ENCODE results near the gene CDS2.
A peak's percentile ranks its signal among the peaks of the same experiment; 100 is the strongest.

The CDS2 gene

GRCh38 chr20:5215672-5216304 lies 89.0 kb downstream of the CDS2 start:
- no peaks in the 10 kb centered on the region for H3K4me1 Mint-ChIP-seq (ENCODE audit: low read depth)
- no peak overlapping the region for H3K27ac Mint-ChIP-seq
- H3K36me3 Mint-ChIP-seq (ENCODE audit: low read depth) = peaks cover 4% of the 10 kb centered on the region
- H3K4me3 Mint-ChIP-seq = no peak overlapping the region
- H3K9me3 Mint-ChIP-seq = no peaks in the 10 kb centered on the region
- H3K27me3 Mint-ChIP-seq = no peaks in the 10 kb centered on the region
- no peak for DNase-seq

- H3K4me3 Mint-ChIP-seq = no peak overlapping the region
- no peak overlapping the region for H3K27ac Mint-ChIP-seq
- H3K9me3 Mint-ChIP-seq = no peaks in the 10 kb centered on the region
- no peaks in the 10 kb centered on the region for H3K27me3 Mint-ChIP-seq
- H3K36me3 Mint-ChIP-seq (ENCODE audit: low read depth) = peaks cover 4% of the 10 kb centered on the region
- no peak for DNase-seq
- no peaks in the 10 kb centered on the region for H3K4me1 Mint-ChIP-seq (ENCODE audit: low read depth)
Observed at GRCh38 chr20:5216663-5217062, 89.9 kb downstream of the CDS2 start.

DNA sequence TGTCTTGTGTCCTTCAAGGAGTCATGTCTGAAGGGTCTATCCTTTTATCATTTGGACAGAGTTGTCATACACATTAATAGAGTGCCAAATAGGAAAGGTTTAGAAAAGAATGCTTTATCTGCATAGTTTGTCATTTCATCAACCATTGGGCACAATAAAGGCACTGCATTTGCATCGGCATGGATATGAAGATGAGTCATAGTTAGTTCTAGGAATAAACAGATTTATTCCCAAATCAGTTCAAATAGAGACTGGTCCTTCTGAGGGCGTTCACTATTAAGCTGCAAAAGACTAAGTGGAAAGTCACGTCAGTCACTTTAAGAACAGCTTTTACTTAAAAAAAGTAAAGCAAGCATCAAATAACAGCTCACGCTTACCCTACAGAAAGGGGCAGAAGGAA lies 90.8 kb downstream of the CDS2 start:
- Mint-ChIP-seq H3K4me1 (ENCODE audit: low read depth) (no peaks in the 10 kb centered on the region), H3K4me3 (no peak overlapping the region), H3K9me3 (no peaks in the 10 kb centered on the region), H3K36me3 (ENCODE audit: low read depth) (no peaks in the 10 kb centered on the region), H3K27ac (no peak overlapping the region), H3K27me3 (no peaks in the 10 kb centered on the region)
- no peak for DNase-seq

DNA sequence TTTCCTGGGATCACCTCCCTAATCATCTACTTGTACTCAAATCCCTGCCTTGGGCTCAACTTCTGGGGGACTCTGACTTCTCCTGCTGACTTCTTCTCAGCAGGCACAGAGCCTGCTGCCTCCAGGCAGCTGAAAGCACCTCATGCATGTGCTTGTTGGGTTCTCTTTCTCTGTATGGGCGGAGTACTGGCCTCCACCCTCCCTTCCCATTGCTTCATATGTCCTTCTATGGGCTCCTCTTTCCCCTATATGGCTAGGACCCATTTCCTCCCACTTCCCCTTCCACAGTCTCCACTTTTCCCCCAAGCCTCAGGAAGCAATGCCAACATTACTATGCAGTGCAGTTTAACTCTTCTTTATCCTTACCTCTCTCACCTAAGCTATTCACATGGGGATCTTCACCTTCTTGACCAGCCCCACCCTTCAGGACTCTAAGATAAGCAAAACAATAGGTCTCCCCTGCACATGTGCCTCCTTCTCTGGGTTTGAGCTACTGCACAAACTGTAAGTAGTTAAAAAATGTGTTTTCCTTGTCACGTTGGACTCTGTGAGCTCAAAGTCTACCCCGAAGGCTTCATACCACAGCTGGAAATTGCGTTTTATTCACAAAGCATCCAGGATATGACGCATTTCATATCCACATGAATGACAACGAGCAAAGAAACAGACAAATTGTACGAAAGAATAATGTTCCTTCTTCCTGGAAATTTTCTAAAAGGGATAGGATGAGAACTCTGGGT lies 93.7 kb downstream of the CDS2 start:
- H3K36me3 Mint-ChIP-seq (ENCODE audit: low read depth) = no peaks in the 10 kb centered on the region
- H3K4me3 Mint-ChIP-seq = no peak overlapping the region
- no peaks in the 10 kb centered on the region for H3K9me3 Mint-ChIP-seq
- peaks cover 3% of the 10 kb centered on the region for H3K27me3 Mint-ChIP-seq
- no peak overlapping the region for H3K27ac Mint-ChIP-seq
- DNase-seq = no peak
- H3K4me1 Mint-ChIP-seq (ENCODE audit: low read depth) = no peaks in the 10 kb centered on the region

GRCh38 chr20:5221061-5221430 lies 94.2 kb downstream of the CDS2 start:
- H3K36me3 Mint-ChIP-seq (ENCODE audit: low read depth) = no peaks in the 10 kb centered on the region
- DNase-seq = no peak
- H3K4me1 Mint-ChIP-seq (ENCODE audit: low read depth) = no peaks in the 10 kb centered on the region
- H3K4me3 Mint-ChIP-seq = no peak overlapping the region
- no peak overlapping the region for H3K27ac Mint-ChIP-seq
- H3K27me3 Mint-ChIP-seq = peaks cover 3% of the 10 kb centered on the region
- no peaks in the 10 kb centered on the region for H3K9me3 Mint-ChIP-seq

- Mint-ChIP-seq H3K27ac (no peak overlapping the region), H3K4me3 (no peak overlapping the region), H3K27me3 (peaks cover 5% of the 10 kb centered on the region), H3K36me3 (ENCODE audit: low read depth) (no peaks in the 10 kb centered on the region), H3K4me1 (ENCODE audit: low read depth) (no peaks in the 10 kb centered on the region), H3K9me3 (no peaks in the 10 kb centered on the region)
- peak; percentile 46 for DNase-seq
Observed at GRCh38 chr20:5222919-5223634, 96.3 kb downstream of the CDS2 start.

GRCh38 chr20:5230544-5230943 lies 103.7 kb downstream of the CDS2 start:
- Mint-ChIP-seq H3K4me3 (no peak overlapping the region), H3K4me1 (ENCODE audit: low read depth) (no peaks in the 10 kb centered on the region), H3K36me3 (ENCODE audit: low read depth) (no peaks in the 10 kb centered on the region), H3K27ac (no peak overlapping the region), H3K9me3 (no peaks in the 10 kb centered on the region), H3K27me3 (peaks cover 16% of the 10 kb centered on the region)
- no peak for DNase-seq

DNA sequence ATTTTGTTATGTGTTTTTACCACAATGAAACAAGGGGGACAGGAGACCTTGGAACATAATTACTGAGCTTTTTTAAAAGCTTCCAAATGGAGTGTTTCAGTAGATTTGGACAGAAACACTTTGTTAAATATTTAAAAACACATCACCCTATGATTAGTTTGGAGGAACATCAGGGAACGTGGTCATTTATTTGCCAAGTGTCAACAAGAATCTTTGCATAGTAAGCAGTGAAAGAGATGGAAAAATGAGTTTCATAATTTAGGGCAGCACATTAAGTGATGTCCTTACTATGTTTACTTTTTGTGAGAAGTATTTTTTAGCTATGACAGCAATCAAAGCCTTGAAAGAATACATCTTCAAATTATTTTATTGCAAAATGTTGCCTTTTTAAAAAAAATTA lies 107.3 kb downstream of the CDS2 start:
- peaks cover 4% of the 10 kb centered on the region for H3K9me3 Mint-ChIP-seq
- H3K4me1 Mint-ChIP-seq (ENCODE audit: low read depth) = no peaks in the 10 kb centered on the region
- H3K27me3 Mint-ChIP-seq = peaks cover 46% of the 10 kb centered on the region
- no peaks in the 10 kb centered on the region for H3K36me3 Mint-ChIP-seq (ENCODE audit: low read depth)
- no peak for DNase-seq
- no peak overlapping the region for H3K4me3 Mint-ChIP-seq
- H3K27ac Mint-ChIP-seq = no peak overlapping the region

DNA sequence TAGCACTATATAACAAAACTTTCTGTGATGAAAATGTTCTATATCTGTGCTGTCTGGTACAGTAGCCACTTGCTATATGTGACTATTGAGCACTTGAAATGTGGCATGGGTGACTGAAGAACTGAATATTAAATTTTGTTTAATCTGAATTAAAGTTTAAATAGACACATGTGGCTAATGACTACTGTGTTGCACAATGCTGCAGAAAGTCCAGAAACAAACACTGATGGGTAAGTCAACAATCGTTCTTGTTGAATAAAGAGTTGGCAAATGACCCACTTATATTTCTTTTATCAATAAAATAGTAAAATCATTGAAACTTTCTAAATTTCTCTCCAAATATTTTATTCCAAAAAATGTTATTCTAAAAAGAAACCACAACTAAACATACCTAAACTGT lies 108.2 kb downstream of the CDS2 start:
- no peaks in the 10 kb centered on the region for H3K36me3 Mint-ChIP-seq (ENCODE audit: low read depth)
- no peak overlapping the region for H3K4me3 Mint-ChIP-seq
- no peak for DNase-seq
- no peaks in the 10 kb centered on the region for H3K4me1 Mint-ChIP-seq (ENCODE audit: low read depth)
- H3K27me3 Mint-ChIP-seq = peaks cover 54% of the 10 kb centered on the region
- H3K27ac Mint-ChIP-seq = no peak overlapping the region
- H3K9me3 Mint-ChIP-seq = peaks cover 4% of the 10 kb centered on the region
